Thyroid gland (tissue), 4 donors: Measurements from ENCODE around the gene SH3D19.

Experiments
- POLR2A ChIP-seq, 2 donors: fragments of 450-650 bp; IDR thresholded peaks; one replicate each; pipeline ENCODE4 v1.6.1; 2017; ENCODE audit warnings: antibody characterized with exemption in 2 of 2, mild to moderate bottlenecking in 2 of 2, moderate library complexity in 1 of 2
- TF ChIP-seq, protein P1 (sequence below), 6 experiments: fragments of 200-600 bp in 3 of 6; fragments of 450-650 bp in 3 of 6; sonication (generic) in 3 of 6; IDR thresholded peaks; one replicate each; pipeline ENCODE4 v1.5.1; 2016 to 2019; ENCODE audit warnings: antibody characterized with exemption in 6 of 6, mild to moderate bottlenecking in 2 of 6, inconsistent platforms in 1 of 6, moderate library complexity in 1 of 6

DNA sequence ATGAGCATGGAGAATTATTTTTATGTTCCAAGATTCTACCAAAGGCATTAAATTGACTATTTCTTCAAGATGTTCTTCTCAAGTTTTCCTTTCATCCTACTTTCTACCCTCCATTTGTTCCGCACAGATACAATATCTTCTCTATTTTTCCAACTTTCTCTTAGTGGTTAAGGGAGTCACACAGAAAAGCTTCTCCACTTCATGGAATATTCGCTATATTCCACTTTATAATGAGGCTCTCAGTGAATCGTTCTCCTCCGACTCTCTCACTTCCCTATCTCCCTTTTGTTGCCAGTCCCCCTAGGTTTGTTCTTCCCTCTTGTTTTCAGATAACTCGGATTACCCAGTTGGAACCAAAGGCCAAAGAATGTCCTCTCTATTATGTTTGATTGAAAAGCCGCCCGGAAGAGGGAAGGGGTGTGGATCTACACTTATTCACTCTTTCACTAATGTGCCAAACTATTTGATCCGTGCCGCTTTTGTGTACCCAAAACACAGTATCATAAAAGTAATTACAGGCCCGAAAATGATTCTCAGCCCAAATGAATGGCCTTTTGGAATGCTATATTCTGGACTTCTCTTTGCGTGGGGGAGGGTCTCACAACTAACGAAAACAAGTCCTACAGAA is 1.2 kb downstream of the SH3D19 start:
- TF ChIP-seq, protein P1, sequence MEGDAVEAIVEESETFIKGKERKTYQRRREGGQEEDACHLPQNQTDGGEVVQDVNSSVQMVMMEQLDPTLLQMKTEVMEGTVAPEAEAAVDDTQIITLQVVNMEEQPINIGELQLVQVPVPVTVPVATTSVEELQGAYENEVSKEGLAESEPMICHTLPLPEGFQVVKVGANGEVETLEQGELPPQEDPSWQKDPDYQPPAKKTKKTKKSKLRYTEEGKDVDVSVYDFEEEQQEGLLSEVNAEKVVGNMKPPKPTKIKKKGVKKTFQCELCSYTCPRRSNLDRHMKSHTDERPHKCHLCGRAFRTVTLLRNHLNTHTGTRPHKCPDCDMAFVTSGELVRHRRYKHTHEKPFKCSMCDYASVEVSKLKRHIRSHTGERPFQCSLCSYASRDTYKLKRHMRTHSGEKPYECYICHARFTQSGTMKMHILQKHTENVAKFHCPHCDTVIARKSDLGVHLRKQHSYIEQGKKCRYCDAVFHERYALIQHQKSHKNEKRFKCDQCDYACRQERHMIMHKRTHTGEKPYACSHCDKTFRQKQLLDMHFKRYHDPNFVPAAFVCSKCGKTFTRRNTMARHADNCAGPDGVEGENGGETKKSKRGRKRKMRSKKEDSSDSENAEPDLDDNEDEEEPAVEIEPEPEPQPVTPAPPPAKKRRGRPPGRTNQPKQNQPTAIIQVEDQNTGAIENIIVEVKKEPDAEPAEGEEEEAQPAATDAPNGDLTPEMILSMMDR (IDR thresholded peaks at IDR 0.05): no peak
- TF ChIP-seq POLR2A (IDR thresholded peaks at IDR 0.05): no peak
